Measurements from ENCODE around the gene FOXK1.

The FOXK1 gene

DNA sequence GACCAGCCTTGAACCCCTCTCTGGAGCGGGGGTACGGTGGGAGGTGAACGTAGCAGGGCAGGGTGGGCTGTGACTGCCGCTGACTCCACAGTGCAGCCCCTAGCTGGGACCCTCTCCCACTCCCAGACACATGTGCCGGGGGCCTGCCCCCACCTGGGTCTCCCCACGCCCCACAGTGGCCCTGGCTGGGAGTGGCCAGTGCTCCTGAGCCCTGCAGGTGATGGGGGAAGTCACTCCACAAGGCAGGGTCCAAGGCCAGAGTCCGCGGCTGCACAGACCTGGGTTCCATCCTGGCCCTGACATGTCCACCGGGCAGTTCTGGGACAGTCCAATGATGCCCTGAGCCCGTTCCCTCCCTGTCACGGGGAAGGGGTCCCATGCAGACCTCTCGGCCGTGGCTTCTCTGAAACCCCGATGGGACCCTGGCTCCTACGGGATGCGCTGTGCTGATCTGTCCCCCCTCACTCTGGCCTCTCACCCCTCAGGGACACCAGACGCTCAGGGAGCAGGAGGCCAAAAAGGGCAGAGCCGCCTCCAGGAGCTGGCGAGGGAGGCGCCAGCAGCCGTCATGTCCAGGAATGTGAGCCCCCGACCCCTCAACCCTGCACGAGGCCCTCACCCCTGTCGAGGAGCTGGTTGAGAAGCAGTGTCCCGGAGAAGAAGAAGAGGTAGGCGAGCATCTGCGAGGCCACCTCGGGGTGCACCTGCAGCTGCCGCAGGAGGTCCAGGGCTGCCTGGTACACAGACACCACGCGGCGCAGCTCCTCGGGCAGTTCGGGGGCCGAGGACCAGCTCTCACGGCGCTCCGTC lies 133.7 kb downstream of the FOXK1 start:
- TF ChIP-seq FOXM1 (IDR thresholded peaks at IDR 0.05; ENCODE audit: borderline replicate concordance): no peak
- no peak for TF ChIP-seq CTBP1 (IDR thresholded peaks at IDR 0.05; ENCODE audit: borderline replicate concordance)
- no peak for TF ChIP-seq FOXK2 (IDR thresholded peaks at IDR 0.05)
- no peak for TF ChIP-seq ARNT (IDR thresholded peaks at IDR 0.05)
- no peak for TF ChIP-seq ELF4 (IDR thresholded peaks at IDR 0.05)
- no peak for TF ChIP-seq HDGF (IDR thresholded peaks at IDR 0.05; ENCODE audit: borderline replicate concordance)
- no peak for TF ChIP-seq BHLHE40 (IDR thresholded peaks at IDR 0.05; ENCODE audit: borderline replicate concordance)
- no peak for TF ChIP-seq ZNF384 (IDR thresholded peaks at IDR 0.05)
- TF ChIP-seq LEF1 (IDR thresholded peaks at IDR 0.05; ENCODE audit: borderline replicate concordance): no peak
- no peak for TF ChIP-seq FOXA1 (IDR thresholded peaks at IDR 0.05)
- TF ChIP-seq, protein P1, sequence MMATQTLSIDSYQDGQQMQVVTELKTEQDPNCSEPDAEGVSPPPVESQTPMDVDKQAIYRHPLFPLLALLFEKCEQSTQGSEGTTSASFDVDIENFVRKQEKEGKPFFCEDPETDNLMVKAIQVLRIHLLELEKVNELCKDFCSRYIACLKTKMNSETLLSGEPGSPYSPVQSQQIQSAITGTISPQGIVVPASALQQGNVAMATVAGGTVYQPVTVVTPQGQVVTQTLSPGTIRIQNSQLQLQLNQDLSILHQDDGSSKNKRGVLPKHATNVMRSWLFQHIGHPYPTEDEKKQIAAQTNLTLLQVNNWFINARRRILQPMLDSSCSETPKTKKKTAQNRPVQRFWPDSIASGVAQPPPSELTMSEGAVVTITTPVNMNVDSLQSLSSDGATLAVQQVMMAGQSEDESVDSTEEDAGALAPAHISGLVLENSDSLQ (IDR thresholded peaks at IDR 0.05): no peak
- TF ChIP-seq SP1 (IDR thresholded peaks at IDR 0.05): no peak
- TF ChIP-seq TARDBP (IDR thresholded peaks at IDR 0.05): no peak
- no peak for TF ChIP-seq L3MBTL2 (conservative IDR thresholded peaks at IDR 0.05)
- no peak for TF ChIP-seq NFRKB (IDR thresholded peaks at IDR 0.05)
- no peak for TF ChIP-seq SUZ12 (IDR thresholded peaks at IDR 0.05)
- POLR2A ChIA-PET: no interaction called here
- CTCF ChIA-PET: interaction anchor here (0.7 kb wide), 1 partner anchor 23 kb away, joined by 3 read pairs; no protein-coding TSS in a partner anchor
- no peak for DNase-seq (ENCODE audit: extremely low spot score)

DNA sequence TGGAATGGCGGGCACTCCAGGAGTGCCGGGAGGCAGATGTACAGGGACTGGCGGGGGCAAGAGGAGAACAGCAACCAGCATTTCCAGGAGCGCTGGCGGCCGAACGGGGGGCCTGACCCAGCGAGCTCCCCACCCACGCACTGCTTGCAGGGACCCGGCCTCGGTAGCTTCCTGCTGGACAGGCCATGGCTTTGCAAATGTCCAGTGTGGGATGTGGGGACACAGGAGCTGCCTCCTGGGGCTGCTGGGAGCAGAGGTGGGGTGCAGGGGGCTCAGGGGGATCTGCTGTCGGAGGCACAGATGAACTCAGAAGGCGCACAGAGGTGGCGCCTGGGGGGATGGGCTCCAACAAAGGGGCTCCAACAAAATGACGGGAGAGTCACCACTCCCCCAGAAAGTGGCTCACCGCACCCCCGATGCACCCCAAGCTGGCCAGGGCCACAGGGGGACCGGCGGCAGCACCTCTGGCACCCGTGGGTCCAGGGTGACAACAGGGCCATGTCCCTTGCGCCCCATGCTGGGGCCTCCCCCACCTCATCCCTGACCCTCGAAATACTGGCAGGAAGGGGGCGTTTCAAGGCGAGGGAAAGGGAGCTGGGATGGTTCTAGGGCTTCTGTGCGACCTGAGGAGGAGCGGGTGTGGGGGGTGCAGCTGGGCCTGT lies 134.5 kb downstream of the FOXK1 start:
- CTCF ChIA-PET: interaction anchor here (0.7 kb wide), 1 partner anchor 24 kb away, joined by 3 read pairs; no protein-coding TSS in a partner anchor
- TF ChIP-seq CTBP1 (IDR thresholded peaks at IDR 0.05; ENCODE audit: borderline replicate concordance) (no peak), LEF1 (IDR thresholded peaks at IDR 0.05; ENCODE audit: borderline replicate concordance) (no peak), NFRKB (IDR thresholded peaks at IDR 0.05) (no peak), FOXM1 (IDR thresholded peaks at IDR 0.05; ENCODE audit: borderline replicate concordance) (no peak), SUZ12 (IDR thresholded peaks at IDR 0.05) (no peak), FOXA1 (IDR thresholded peaks at IDR 0.05) (no peak), ZNF384 (IDR thresholded peaks at IDR 0.05) (no peak), SP1 (IDR thresholded peaks at IDR 0.05) (no peak), L3MBTL2 (conservative IDR thresholded peaks at IDR 0.05) (no peak)
- DNase-seq (ENCODE audit: extremely low spot score): no peak
- POLR2A ChIA-PET: no interaction called here

DNA sequence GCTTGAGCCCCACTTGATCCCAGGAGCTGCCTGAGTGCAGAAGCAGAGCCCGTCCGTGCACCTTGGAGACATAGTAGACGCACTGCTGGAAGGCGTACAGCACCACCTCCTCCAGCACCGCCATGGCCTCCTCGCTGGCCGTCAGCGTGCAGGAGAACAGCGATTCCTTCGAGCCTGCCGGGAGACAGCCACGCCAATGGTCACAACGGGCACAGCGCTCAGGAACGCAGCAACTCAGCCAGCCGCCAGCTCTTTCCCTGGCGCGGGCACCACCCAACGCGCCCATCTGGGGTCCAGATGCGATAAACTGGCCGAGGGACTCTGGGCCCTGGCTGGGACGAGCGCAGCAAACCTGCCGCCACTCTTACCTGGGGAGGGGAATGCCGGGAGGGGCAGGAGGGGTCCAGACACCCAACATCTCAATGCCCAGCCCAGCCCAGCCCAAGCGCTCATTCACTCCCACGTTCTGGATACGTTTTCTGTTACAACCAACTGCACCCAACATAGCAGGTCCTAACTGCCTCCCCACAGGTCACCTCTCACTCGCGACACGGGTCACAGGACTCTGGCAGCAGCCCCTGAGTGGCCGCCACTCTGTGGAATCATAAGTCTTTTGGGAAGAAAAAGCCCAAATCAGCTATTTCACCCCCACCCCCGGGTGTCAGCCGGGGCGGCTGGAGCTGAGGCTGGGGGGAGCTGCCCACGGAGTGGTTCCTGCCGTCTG lies 135.2 kb downstream of the FOXK1 start:
- TF ChIP-seq HDGF (IDR thresholded peaks at IDR 0.05; ENCODE audit: borderline replicate concordance) (no peak), TARDBP (IDR thresholded peaks at IDR 0.05) (no peak), BHLHE40 (IDR thresholded peaks at IDR 0.05; ENCODE audit: borderline replicate concordance) (no peak), NFRKB (IDR thresholded peaks at IDR 0.05) (no peak)
- TF ChIP-seq, protein P1 (IDR thresholded peaks at IDR 0.05): no peak
- ChIA-PET CTCF (no interaction called here), POLR2A (no interaction called here)
- DNase-seq (ENCODE audit: extremely low spot score): no peak

DNA sequence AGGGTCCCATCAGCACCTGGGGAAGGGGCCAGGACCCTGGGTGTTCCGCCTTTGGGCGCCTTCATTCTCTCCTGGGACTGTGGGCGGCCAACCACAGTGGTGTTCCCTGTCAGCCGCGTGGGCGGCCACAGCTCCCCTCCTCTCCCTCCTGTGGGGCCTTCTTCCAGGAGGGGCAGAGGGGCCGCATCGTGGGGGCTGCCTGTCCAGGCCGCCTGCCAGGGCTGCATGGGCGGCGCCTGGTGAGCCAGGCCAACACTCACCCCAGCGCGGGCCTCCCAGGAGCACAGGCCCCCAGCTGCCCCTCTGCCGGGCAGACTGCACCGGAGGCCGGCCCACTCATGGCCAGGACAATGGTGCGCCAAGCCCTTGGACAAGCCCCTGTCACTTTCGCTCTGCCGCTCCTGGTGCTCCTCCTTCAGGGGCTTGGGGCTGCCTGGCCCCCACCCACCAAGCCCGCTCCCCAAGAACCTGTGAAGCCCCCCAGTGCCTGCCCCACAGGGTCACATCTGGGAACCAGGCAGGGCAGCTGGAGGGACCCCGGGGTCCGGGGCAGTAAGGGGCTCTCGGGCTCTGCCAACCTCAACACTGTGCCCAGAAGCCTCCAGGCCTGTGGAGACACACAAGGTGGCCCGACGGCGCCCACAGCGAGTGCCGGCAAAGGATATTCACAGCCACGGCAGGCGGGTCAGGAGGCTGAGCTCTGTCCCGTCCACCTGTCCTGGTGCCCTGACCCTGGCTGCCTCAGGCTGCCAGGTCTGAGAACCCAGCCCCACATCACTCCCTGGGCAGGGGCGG lies 136.1 kb downstream of the FOXK1 start:
- CTCF ChIA-PET: no interaction called here
- POLR2A ChIA-PET: no interaction called here
- TF ChIP-seq FOXM1 (IDR thresholded peaks at IDR 0.05; ENCODE audit: borderline replicate concordance) (no peak), LEF1 (IDR thresholded peaks at IDR 0.05; ENCODE audit: borderline replicate concordance) (no peak), CTBP1 (IDR thresholded peaks at IDR 0.05; ENCODE audit: borderline replicate concordance) (no peak), ARNT (IDR thresholded peaks at IDR 0.05) (no peak), HDGF (IDR thresholded peaks at IDR 0.05; ENCODE audit: borderline replicate concordance) (no peak)
- TF ChIP-seq, protein P1 (IDR thresholded peaks at IDR 0.05): no peak
- DNase-seq (ENCODE audit: extremely low spot score): no peak

DNA sequence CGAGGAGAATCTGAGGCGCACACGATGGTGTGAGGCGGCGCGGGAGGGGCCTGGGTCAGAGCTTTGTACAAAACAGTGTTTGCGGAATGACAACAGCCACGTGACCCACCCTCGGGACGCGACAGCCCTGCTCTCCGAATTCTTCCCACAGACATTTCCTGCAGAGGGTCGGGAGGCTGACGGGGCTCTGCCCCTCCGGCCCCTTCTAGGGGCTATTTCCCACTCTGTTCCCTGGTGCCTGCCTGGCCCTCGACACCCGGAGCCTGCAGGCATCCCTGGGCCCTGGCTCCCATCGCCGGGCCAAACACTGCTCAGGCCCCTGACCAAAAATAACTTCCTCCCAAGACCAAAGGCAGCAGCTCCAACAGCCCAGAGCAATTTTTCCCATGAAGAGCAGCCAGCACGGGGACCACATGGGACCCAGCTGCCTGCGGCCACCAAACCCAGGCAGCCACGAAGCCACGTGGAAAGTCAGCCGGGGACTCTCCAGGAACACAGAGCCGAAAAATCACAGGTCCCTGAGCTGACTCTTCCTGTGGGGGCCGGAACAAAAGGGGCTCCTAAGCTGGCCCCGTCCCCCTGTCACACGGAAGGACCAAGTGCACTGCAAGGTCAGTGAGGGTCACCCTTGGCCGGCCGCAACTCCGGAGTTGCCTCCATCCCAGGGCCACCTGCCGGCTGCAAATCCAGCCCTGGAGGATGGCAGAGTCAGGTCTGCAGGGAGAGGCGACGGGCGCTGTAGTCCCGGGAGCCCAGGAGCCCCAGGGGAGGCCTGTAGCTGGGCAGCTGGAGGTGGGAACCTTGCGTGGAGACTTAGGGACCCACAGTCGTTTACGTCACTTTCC lies 137.7 kb downstream of the FOXK1 start:
- POLR2A ChIA-PET: no interaction called here
- TF ChIP-seq ARNT (IDR thresholded peaks at IDR 0.05) (no peak), L3MBTL2 (conservative IDR thresholded peaks at IDR 0.05) (no peak), TARDBP (IDR thresholded peaks at IDR 0.05) (no peak), SP1 (IDR thresholded peaks at IDR 0.05) (no peak)
- TF ChIP-seq, protein P1 (IDR thresholded peaks at IDR 0.05): no peak
- DNase-seq (ENCODE audit: extremely low spot score): no peak
- CTCF ChIA-PET: no interaction called here

Data from HEK293T (cell line).